ENCODE data around the gene SH2B2.

SH2B2 gene

DNA sequence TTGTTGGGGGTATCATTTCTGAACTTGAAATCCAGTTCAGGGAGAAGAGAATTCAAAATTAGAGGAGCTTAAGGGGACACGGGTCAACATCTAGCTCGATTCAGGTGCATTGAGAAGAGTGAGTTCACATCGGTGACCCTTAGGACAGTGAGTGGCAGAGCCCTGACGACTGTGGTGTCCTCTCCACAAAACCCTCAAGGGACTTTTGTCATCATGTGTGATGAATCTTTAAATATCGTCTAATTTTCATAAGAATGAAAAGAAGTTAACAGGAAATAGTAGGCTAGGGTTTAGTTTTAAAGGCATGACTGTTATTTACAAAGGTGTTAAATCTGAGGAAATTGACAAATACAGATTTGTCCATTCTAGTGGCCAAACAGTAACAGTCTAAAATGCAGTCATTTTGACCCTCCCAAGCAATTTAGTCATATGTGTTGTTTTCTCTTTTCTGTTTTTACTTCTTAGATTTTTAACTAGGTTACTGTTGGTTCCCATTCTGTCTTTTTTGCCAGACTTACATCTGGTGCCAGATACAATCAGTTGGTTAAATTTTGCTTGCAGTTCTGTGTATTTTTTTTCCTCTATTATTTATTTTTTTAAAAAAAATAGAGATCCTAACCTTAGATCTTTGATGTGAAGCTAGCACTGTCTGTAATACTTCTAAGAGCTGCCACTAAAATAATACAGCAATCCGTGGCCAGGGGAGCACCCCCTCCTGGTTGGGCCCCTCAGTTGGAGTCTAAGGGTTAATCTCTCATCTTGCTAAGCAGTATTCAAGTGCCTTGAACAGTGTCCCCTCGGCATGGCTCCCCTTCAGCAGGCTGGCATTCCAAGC, 34.9 kb upstream of the SH2B2 start:
- DNase-seq (ENCODE audit: insufficient read length, low spot score) (no peak), FAIRE-seq (no peak)
- TF ChIP-seq CTCF (IDR thresholded peaks at IDR 0.05; ENCODE audit: insufficient read depth, missing control alignments) = no peak

- DNase-seq (ENCODE audit: insufficient read length, low spot score) (no peak), FAIRE-seq (no peak)
- TF ChIP-seq CTCF (IDR thresholded peaks at IDR 0.05; ENCODE audit: insufficient read depth, missing control alignments) = no peak
Observed at GRCh38 chr7:102252366-102252982, 34.2 kb upstream of the SH2B2 start.

DNA sequence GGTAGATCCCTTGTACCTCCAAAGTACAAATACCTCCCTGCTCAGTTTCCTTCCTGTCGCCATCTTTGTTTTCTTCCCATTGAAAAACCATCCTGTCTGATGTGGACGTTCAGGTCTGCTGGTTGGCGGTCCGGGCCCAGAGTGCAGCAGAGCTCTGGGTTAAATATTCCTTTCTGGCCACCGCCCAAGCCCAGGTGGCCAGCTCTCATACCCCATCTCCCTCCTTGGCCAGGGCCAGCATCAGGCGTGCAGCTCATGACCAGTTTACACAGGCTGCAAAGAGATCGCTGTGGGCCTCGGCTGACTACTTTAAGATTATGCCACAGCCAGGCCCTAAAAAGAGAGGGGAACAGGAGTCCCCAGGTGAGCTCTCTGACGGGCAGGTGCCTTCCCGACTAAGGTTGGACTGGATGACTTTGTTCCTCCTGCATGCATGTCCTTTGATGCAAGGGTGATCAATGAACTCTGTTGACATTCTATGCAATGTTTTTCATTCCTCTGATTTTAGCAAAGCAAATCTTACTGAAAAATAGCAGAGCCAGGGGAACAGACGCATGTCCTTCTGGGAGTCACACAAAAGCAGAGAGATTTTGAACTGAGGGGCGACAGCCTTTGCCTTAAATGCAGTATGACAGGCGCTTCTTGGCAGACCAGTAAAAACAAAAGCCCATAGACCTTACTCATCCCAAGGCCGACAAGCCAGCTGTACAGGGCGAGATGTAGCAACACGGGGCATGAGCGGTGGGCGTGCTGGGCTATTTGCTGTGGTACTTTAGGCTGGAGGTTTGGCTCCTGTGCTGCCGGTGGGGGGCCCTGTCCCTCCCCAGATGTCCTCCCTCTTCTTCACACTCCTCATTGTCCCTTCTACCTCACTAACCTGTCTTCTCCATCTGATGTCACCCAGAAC, 33.3 kb upstream of the SH2B2 start:
- no peak for TF ChIP-seq CTCF (IDR thresholded peaks at IDR 0.05; ENCODE audit: insufficient read depth, missing control alignments)
- FAIRE-seq (no peak), DNase-seq (ENCODE audit: insufficient read length, low spot score) (no peak)

DNA sequence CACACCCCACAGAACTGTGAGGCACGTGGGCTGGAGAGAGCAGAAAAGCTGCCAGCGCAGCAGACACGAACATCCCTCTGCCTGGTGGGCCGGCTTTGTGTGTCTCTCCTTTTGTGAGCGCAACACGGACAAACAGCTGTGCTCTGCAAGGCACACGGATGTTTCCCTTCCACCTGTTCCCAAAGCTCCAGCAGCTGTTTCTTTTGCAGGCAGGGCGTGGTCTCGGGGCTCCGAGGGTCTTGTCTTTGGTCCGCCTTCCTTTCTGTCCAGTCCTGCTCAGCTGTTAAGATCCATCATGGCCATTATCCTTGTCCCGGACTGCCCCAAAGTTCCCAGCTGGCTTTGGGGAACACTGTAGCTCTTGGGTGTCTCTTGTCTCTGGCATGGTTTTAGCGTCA, 32.7 kb upstream of the SH2B2 start:
- DNase-seq (ENCODE audit: insufficient read length, low spot score) (no peak), FAIRE-seq (no peak)

GRCh38 chr7:102254521-102254920, 32.1 kb upstream of the SH2B2 start:
- no peak for TF ChIP-seq CTCF (IDR thresholded peaks at IDR 0.05; ENCODE audit: insufficient read depth, missing control alignments)
- FAIRE-seq = no peak
- DNase-seq (ENCODE audit: insufficient read length, low spot score) = no peak

More for the DNA sequence above, 32.7 kb upstream of the SH2B2 start:
- no peak for TF ChIP-seq CTCF (IDR thresholded peaks at IDR 0.05; ENCODE audit: insufficient read depth, missing control alignments)

- no peak for FAIRE-seq
- no peak for DNase-seq (ENCODE audit: insufficient read length, low spot score)
- no peak for TF ChIP-seq CTCF (IDR thresholded peaks at IDR 0.05; ENCODE audit: insufficient read depth, missing control alignments)
Observed at GRCh38 chr7:102255501-102255900, 31.2 kb upstream of the SH2B2 start.
